ENCODE measurements around the gene FGF18.

The FGF18 gene

GRCh38 chr5:171422902-171423663, 3.6 kb downstream of the FGF18 start:
- H2BK5ac ChIP-seq (ENCODE audit: low read length) = no peak overlapping the region
- no peak overlapping the region for H4K8ac ChIP-seq (ENCODE audit: low read depth, low read length)
- H3K4ac ChIP-seq (ENCODE audit: low read length) = no peak overlapping the region
- no peak overlapping the region for H4K91ac ChIP-seq (ENCODE audit: low read depth, low read length, poor library complexity)
- no peak for DNase-seq (ENCODE audit: low spot score)
- peak overlapping the region in 1 of 2 donors; percentile 13 for H3K4me3 ChIP-seq (ENCODE audit: low read length in 2 of 2)
- H3K23ac ChIP-seq (ENCODE audit: low read depth, low read length, poor library complexity) = no peak overlapping the region
- peak overlapping the region; percentile 85 for H2AFZ ChIP-seq (ENCODE audit: low read length)
- peaks cover 0 to 3% of the 10 kb centered on the region in 2 donors for H3K9me3 ChIP-seq (replicated peaks in 1 of 2; ENCODE audit: control insufficient read depth in 2 of 2, insufficient read depth in 1 of 2, low read depth in 1 of 2, low read length in 2 of 2)
- H3K4me2 ChIP-seq (ENCODE audit: insufficient read depth, low read length, poor library complexity, severe bottlenecking) = no peak overlapping the region
- no peak overlapping the region for H2BK120ac ChIP-seq (ENCODE audit: low read depth, low read length)
- H3K79me1 ChIP-seq (ENCODE audit: low read depth, low read length) = no peaks in the 10 kb centered on the region
- H3K18ac ChIP-seq (ENCODE audit: low read length) = peak overlapping the region; percentile 11
- no peak overlapping the region for H3K14ac ChIP-seq (ENCODE audit: low read length)
- WGBS, 2 donors (ENCODE audit: extremely low coverage in 2 of 2, insufficient read length in 2 of 2, insufficient replicate concordance in 1 of 2) = no CpG with 5 or more reads among the region's 26 CpGs
- no peak overlapping the region for H2BK15ac ChIP-seq (ENCODE audit: low read length)
- no peak overlapping the region for H3K9ac ChIP-seq (ENCODE audit: low read depth, low read length, poor library complexity)
- H2AK5ac ChIP-seq (ENCODE audit: low read depth, low read length) = no peak overlapping the region
- H3K36me3 ChIP-seq (replicated peaks in 1 of 2; ENCODE audit: control insufficient read depth in 2 of 2, insufficient read depth in 2 of 2, low read length in 2 of 2) = no peaks in the 10 kb centered on the region
- no peak overlapping the region for H2BK12ac ChIP-seq (ENCODE audit: low read length)
- peaks cover 15 to 37% (median 19%) of the 10 kb centered on the region in 3 experiments for H3K27me3 ChIP-seq (ENCODE audit: control insufficient read depth in 3 of 3, insufficient read depth in 3 of 3, low read depth in 1 of 3, low read length in 3 of 3)
- H3K27ac ChIP-seq (replicated peaks; ENCODE audit: low read length) = no peak overlapping the region
- H3K4me1 ChIP-seq (ENCODE audit: control insufficient read depth in 2 of 2, insufficient read depth in 1 of 2, low read depth in 1 of 2, low read length in 2 of 2) = peaks cover 19 to 27% of the 10 kb centered on the region in 2 donors

- no peak overlapping the region for H4K8ac ChIP-seq (ENCODE audit: low read depth, low read length)
- H3K27ac ChIP-seq (replicated peaks; ENCODE audit: low read length) = no peak overlapping the region
- H3K9ac ChIP-seq (ENCODE audit: low read depth, low read length, poor library complexity) = no peak overlapping the region
- no peak overlapping the region for H2BK12ac ChIP-seq (ENCODE audit: low read length)
- H2BK5ac ChIP-seq (ENCODE audit: low read length) = no peak overlapping the region
- H2AFZ ChIP-seq (ENCODE audit: low read length) = no peak overlapping the region
- H3K79me1 ChIP-seq (ENCODE audit: low read depth, low read length) = no peaks in the 10 kb centered on the region
- H3K4me2 ChIP-seq (ENCODE audit: insufficient read depth, low read length, poor library complexity, severe bottlenecking) = no peak overlapping the region
- H3K4ac ChIP-seq (ENCODE audit: low read length) = no peak overlapping the region
- no peak overlapping the region for H4K91ac ChIP-seq (ENCODE audit: low read depth, low read length, poor library complexity)
- H2BK15ac ChIP-seq (ENCODE audit: low read length) = no peak overlapping the region
- no peak for DNase-seq (ENCODE audit: low spot score)
- no peaks in the 10 kb centered on the region for H3K36me3 ChIP-seq (replicated peaks in 1 of 2; ENCODE audit: control insufficient read depth in 2 of 2, insufficient read depth in 2 of 2, low read length in 2 of 2)
- H2BK120ac ChIP-seq (ENCODE audit: low read depth, low read length) = no peak overlapping the region
- WGBS, 2 donors (ENCODE audit: extremely low coverage in 2 of 2, insufficient read length in 2 of 2, insufficient replicate concordance in 1 of 2) = no CpG with 5 or more reads among the region's 5 CpGs
- H3K23ac ChIP-seq (ENCODE audit: low read depth, low read length, poor library complexity) = no peak overlapping the region
- no peak overlapping the region for H3K18ac ChIP-seq (ENCODE audit: low read length)
- H3K4me3 ChIP-seq (ENCODE audit: low read length in 2 of 2) = no peak overlapping the region
- H3K4me1 ChIP-seq (ENCODE audit: control insufficient read depth in 2 of 2, insufficient read depth in 1 of 2, low read depth in 1 of 2, low read length in 2 of 2) = peaks cover 16 to 21% of the 10 kb centered on the region in 2 donors
- H2AK5ac ChIP-seq (ENCODE audit: low read depth, low read length) = no peak overlapping the region
- H3K14ac ChIP-seq (ENCODE audit: low read length) = no peak overlapping the region
- H3K27me3 ChIP-seq (ENCODE audit: control insufficient read depth in 3 of 3, insufficient read depth in 3 of 3, low read depth in 1 of 3, low read length in 3 of 3) = peaks cover 15 to 32% (median 19%) of the 10 kb centered on the region in 3 experiments
- peaks cover 0 to 3% of the 10 kb centered on the region in 2 donors for H3K9me3 ChIP-seq (replicated peaks in 1 of 2; ENCODE audit: control insufficient read depth in 2 of 2, insufficient read depth in 1 of 2, low read depth in 1 of 2, low read length in 2 of 2)
Observed at GRCh38 chr5:171424726-171425125, 5.3 kb downstream of the FGF18 start.

GRCh38 chr5:171425596-171426244, 6.3 kb downstream of the FGF18 start:
- no peak for DNase-seq (ENCODE audit: low spot score)
- no peak overlapping the region for H3K23ac ChIP-seq (ENCODE audit: low read depth, low read length, poor library complexity)
- no peaks in the 10 kb centered on the region for H3K36me3 ChIP-seq (replicated peaks in 1 of 2; ENCODE audit: control insufficient read depth in 2 of 2, insufficient read depth in 2 of 2, low read length in 2 of 2)
- H3K18ac ChIP-seq (ENCODE audit: low read length) = no peak overlapping the region
- H2BK5ac ChIP-seq (ENCODE audit: low read length) = no peak overlapping the region
- no peak overlapping the region for H3K4me2 ChIP-seq (ENCODE audit: insufficient read depth, low read length, poor library complexity, severe bottlenecking)
- H2AK5ac ChIP-seq (ENCODE audit: low read depth, low read length) = peak overlapping the region; percentile 38
- H4K8ac ChIP-seq (ENCODE audit: low read depth, low read length) = no peak overlapping the region
- H3K14ac ChIP-seq (ENCODE audit: low read length) = no peak overlapping the region
- peaks cover 0 to 2% of the 10 kb centered on the region in 2 donors for H3K9me3 ChIP-seq (replicated peaks in 1 of 2; ENCODE audit: control insufficient read depth in 2 of 2, insufficient read depth in 1 of 2, low read depth in 1 of 2, low read length in 2 of 2)
- no peak overlapping the region for H2AFZ ChIP-seq (ENCODE audit: low read length)
- H2BK15ac ChIP-seq (ENCODE audit: low read length) = no peak overlapping the region
- H3K9ac ChIP-seq (ENCODE audit: low read depth, low read length, poor library complexity) = no peak overlapping the region
- H3K27me3 ChIP-seq (ENCODE audit: control insufficient read depth in 3 of 3, insufficient read depth in 3 of 3, low read depth in 1 of 3, low read length in 3 of 3) = peaks cover 9 to 22% (median 15%) of the 10 kb centered on the region in 3 experiments
- no peak overlapping the region for H3K27ac ChIP-seq (replicated peaks; ENCODE audit: low read length)
- H3K4ac ChIP-seq (ENCODE audit: low read length) = no peak overlapping the region
- H3K79me1 ChIP-seq (ENCODE audit: low read depth, low read length) = no peaks in the 10 kb centered on the region
- H3K4me3 ChIP-seq (ENCODE audit: low read length in 2 of 2) = no peak overlapping the region
- peaks cover 12 to 19% of the 10 kb centered on the region in 2 donors for H3K4me1 ChIP-seq (ENCODE audit: control insufficient read depth in 2 of 2, insufficient read depth in 1 of 2, low read depth in 1 of 2, low read length in 2 of 2)
- no peak overlapping the region for H2BK120ac ChIP-seq (ENCODE audit: low read depth, low read length)
- H2BK12ac ChIP-seq (ENCODE audit: low read length) = no peak overlapping the region
- no CpG with 5 or more reads among the region's 14 CpGs for WGBS, 2 donors (ENCODE audit: extremely low coverage in 2 of 2, insufficient read length in 2 of 2, insufficient replicate concordance in 1 of 2)
- H4K91ac ChIP-seq (ENCODE audit: low read depth, low read length, poor library complexity) = no peak overlapping the region

- Histone ChIP-seq H3K4me3 (ENCODE audit: low read length in 2 of 2) (no peak overlapping the region), H2AFZ (ENCODE audit: low read length) (no peak overlapping the region), H3K27me3 (ENCODE audit: control insufficient read depth in 3 of 3, insufficient read depth in 3 of 3, low read depth in 1 of 3, low read length in 3 of 3) (peaks cover 6 to 17% (median 10%) of the 10 kb centered on the region in 3 experiments), H3K36me3 (replicated peaks in 1 of 2; ENCODE audit: control insufficient read depth in 2 of 2, insufficient read depth in 2 of 2, low read length in 2 of 2) (no peaks in the 10 kb centered on the region), H2BK120ac (ENCODE audit: low read depth, low read length) (no peak overlapping the region), H3K14ac (ENCODE audit: low read length) (no peak overlapping the region), H2BK15ac (ENCODE audit: low read length) (no peak overlapping the region), H2BK12ac (ENCODE audit: low read length) (no peak overlapping the region), H2AK5ac (ENCODE audit: low read depth, low read length) (no peak overlapping the region), H3K27ac (replicated peaks; ENCODE audit: low read length) (no peak overlapping the region), H3K9ac (ENCODE audit: low read depth, low read length, poor library complexity) (no peak overlapping the region), H3K79me1 (ENCODE audit: low read depth, low read length) (no peaks in the 10 kb centered on the region), H3K23ac (ENCODE audit: low read depth, low read length, poor library complexity) (no peak overlapping the region), H3K4me1 (ENCODE audit: control insufficient read depth in 2 of 2, insufficient read depth in 1 of 2, low read depth in 1 of 2, low read length in 2 of 2) (peaks cover 9 to 18% of the 10 kb centered on the region in 2 donors), H2BK5ac (ENCODE audit: low read length) (no peak overlapping the region), H4K8ac (ENCODE audit: low read depth, low read length) (no peak overlapping the region), H4K91ac (ENCODE audit: low read depth, low read length, poor library complexity) (no peak overlapping the region), H3K4ac (ENCODE audit: low read length) (no peak overlapping the region), H3K9me3 (replicated peaks in 1 of 2; ENCODE audit: control insufficient read depth in 2 of 2, insufficient read depth in 1 of 2, low read depth in 1 of 2, low read length in 2 of 2) (no peaks in the 10 kb centered on the region), H3K18ac (ENCODE audit: low read length) (no peak overlapping the region), H3K4me2 (ENCODE audit: insufficient read depth, low read length, poor library complexity, severe bottlenecking) (no peak overlapping the region)
- no peak for DNase-seq (ENCODE audit: low spot score)
- no CpG with 5 or more reads among the region's 4 CpGs for WGBS, 2 donors (ENCODE audit: extremely low coverage in 2 of 2, insufficient read length in 2 of 2, insufficient replicate concordance in 1 of 2)
Observed at GRCh38 chr5:171426266-171426665, 6.8 kb downstream of the FGF18 start.
